Fibroblast of lung (primary cell): Measurements from ENCODE around the gene CHST12. TPM values are rescaled to one million over a fixed set of nuclear protein-coding genes. Genes with fewer than 3 reads are reported as not detected.
"Not testable (repeated sequence)": the region's sequence is repeated elsewhere in the genome, so short reads cannot be mapped to it uniquely, and the experiment has no call there.

Source experiments
- DNase-seq, 2 donors: peaks; one replicate each; pipeline versions ENCODE4 v3.0.0 to v3.0.0-alpha.2; 2010; ENCODE audit warnings: low read depth in 2 of 2
- H2AFZ ChIP-seq: 2 replicates; pipeline ENCODE4 v1.5.1; 2012; ENCODE audit warnings: low read length, control low read depth, inconsistent platforms
- H3K27ac ChIP-seq: 2 replicates; pipeline ENCODE4 v1.5.1; 2011; ENCODE audit warnings: low read length, control low read depth; ENCODE audit not compliant: insufficient read depth
- H3K27me3 ChIP-seq: 2 replicates; pipeline ENCODE4 v1.5.1; 2011; ENCODE audit warnings: mild to moderate bottlenecking, low read length; ENCODE audit not compliant: control insufficient read depth, insufficient read depth
- H3K36me3 ChIP-seq: 2 replicates; pipeline ENCODE4 v1.5.1; 2011; ENCODE audit warnings: low read length; ENCODE audit not compliant: control insufficient read depth, insufficient read depth
- H3K4me1 ChIP-seq: 2 replicates; pipeline ENCODE4 v1.5.1; 2011; ENCODE audit warnings: low read length; ENCODE audit not compliant: control insufficient read depth, insufficient read depth; ENCODE audit errors: extremely low read depth
- H3K4me2 ChIP-seq: 2 replicates; pipeline ENCODE4 v1.5.1; 2011; ENCODE audit warnings: low read length, control low read depth; ENCODE audit not compliant: insufficient read depth; ENCODE audit errors: extremely low read depth
- H3K4me3 ChIP-seq, 4 experiments: fragments of 200-600 bp in 1 of 4; sonication (generic) in 1 of 4; replicated peaks in 1 of 4; 2 replicates each; pipeline ENCODE4 v1.5.1; 2011 to 2016; ENCODE audit warnings: low read length in 4 of 4, low read depth in 3 of 4, mild to moderate bottlenecking in 3 of 4, control low read depth in 2 of 4, inconsistent platforms in 1 of 4, mixed read lengths in 1 of 4; ENCODE audit not compliant: insufficient read depth in 1 of 4; ENCODE audit errors: control extremely low read depth in 1 of 4
- H3K79me2 ChIP-seq: 2 replicates; pipeline ENCODE4 v1.5.1; 2012; ENCODE audit warnings: mild to moderate bottlenecking, low read length, inconsistent platforms; ENCODE audit not compliant: control insufficient read depth, insufficient read depth
- H3K9ac ChIP-seq: 2 replicates; pipeline ENCODE4 v1.5.1; 2011; ENCODE audit warnings: mild to moderate bottlenecking, low read length, control low read depth; ENCODE audit not compliant: insufficient read depth
- H3K9me3 ChIP-seq: 2 replicates; pipeline ENCODE4 v1.5.1; 2012; ENCODE audit warnings: low read depth, low read length; ENCODE audit not compliant: control insufficient read depth, insufficient read depth
- H4K20me1 ChIP-seq: 2 replicates; pipeline ENCODE4 v1.5.1; 2011; ENCODE audit warnings: low read length; ENCODE audit not compliant: control insufficient read depth, insufficient read depth; ENCODE audit errors: extremely low read depth
- CTCF ChIP-seq, 2 donors: IDR thresholded peaks in 1 of 2; conservative IDR thresholded peaks in 1 of 2; 1 replicate in 1 of 2; 2 replicates in 1 of 2; pipeline ENCODE4 v1.5.1; 2011 to 2012; ENCODE audit warnings: low read length in 2 of 2, control low read depth in 1 of 2, inconsistent platforms in 1 of 2, low read depth in 1 of 2, mild to moderate bottlenecking in 1 of 2
- EZH2 ChIP-seq: IDR thresholded peaks from 2 replicates; pipeline ENCODE4 v1.5.1; 2012; ENCODE audit warnings: low read length, control low read depth, mild to moderate bottlenecking; ENCODE audit errors: missing control alignments
- polyA plus RNA-seq, 2 donors: library from polyadenylated mRNA; depleted of rRNA in 1 of 2; stranded (reverse) in 1 of 2; unstranded in 1 of 2; fragments of >200 nt; gene quantifications; 2 replicates each; pipeline ENCODE4 v1.2.1, GENCODE V29; 2011 to 2012; ENCODE audit warnings: missing spikeins in 1 of 2
- total RNA-seq: library from RNA; depleted of rRNA; stranded (reverse); fragments of >200 nt; gene quantifications from 2 replicates; pipeline ENCODE4 v1.2.1, GENCODE V29; 2014

CHST12 gene
- total and polyA plus RNA-seq, 2 donors (not counting 1 experiment from before 2014, with no cell fraction given) = 3.5 to 9.5 TPM

DNA sequence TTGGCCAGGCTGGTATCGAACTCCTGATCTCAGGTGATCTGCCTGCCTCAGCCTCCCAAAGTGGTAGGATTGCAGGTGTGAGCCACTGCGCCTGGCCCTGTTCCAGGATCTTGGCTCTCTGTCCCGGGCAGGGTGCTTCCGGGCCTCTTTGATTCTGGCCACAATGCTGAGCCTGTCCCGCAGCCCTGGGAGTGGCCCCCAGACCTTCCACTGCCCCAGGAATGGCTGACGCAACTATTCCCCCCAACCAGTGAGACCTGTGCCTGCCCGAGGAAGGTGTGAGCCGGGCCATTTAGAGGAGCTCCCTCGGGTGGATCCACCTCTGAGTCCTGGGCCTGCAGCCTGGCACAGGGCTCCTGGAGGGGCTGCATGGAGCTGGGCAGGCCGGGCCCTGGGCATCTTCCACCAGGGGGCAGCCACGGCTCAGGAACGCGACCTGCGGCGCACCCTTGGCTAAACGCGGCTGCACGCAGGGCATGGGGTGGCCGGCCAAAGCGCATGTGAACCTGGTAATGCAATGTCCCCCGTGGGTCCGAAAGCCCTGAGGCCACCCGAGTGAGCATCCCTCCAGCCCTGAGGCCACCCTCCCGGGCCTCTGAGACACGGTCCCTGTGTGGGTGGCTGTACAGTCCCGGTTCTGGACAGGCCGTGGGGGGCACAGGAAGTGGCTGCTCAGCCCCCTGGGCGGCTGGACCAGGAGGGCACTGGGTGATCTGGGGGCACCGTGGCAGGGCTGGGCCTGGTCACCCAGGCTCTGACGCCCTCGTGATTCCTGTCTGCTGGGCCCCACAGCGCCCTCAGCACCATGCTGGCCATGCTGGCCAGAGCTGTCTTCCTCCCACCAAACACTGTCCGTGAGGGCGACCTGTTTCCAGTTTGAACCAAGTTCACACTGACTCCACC lies 48.0 kb downstream of the CHST12 start:
- H3K79me2 ChIP-seq = no peaks in the 10 kb centered on the region
- H4K20me1 ChIP-seq = no peaks in the 10 kb centered on the region
- DNase-seq = peak; percentile 54 to 63
- TF ChIP-seq CTCF (conservative IDR thresholded peaks at IDR 0.05 in 1 of 2, IDR thresholded peaks at IDR 0.05 in 1 of 2; ENCODE audit: low read depth in 1 of 2, low read length in 2 of 2) (peak; percentile 77 to 83), EZH2 (no peak)
- peak overlapping the region in 1 of 4 experiments; percentile 40 for H3K4me3 ChIP-seq
- H3K36me3 ChIP-seq = no peaks in the 10 kb centered on the region
- no peak overlapping the region for H3K9ac ChIP-seq
- H3K27ac ChIP-seq = no peak overlapping the region
- peak overlapping the region; percentile 45 for H3K4me2 ChIP-seq
- H3K9me3 ChIP-seq = no peaks in the 10 kb centered on the region
- no peaks in the 10 kb centered on the region for H3K27me3 ChIP-seq
- peak overlapping the region; percentile 48 for H2AFZ ChIP-seq
- H3K4me1 ChIP-seq = no peaks in the 10 kb centered on the region

- Histone ChIP-seq H3K4me3 (no peak overlapping the region), H3K36me3 (no peaks in the 10 kb centered on the region), H3K27me3 (no peaks in the 10 kb centered on the region), H3K4me2 (peak overlapping the region; percentile 45), H4K20me1 (no peaks in the 10 kb centered on the region), H3K4me1 (no peaks in the 10 kb centered on the region), H2AFZ (peak overlapping the region; percentile 48), H3K79me2 (no peaks in the 10 kb centered on the region), H3K9me3 (no peaks in the 10 kb centered on the region), H3K9ac (no peak overlapping the region), H3K27ac (no peak overlapping the region)
- no peak for DNase-seq
- TF ChIP-seq EZH2 (no peak), CTCF (conservative IDR thresholded peaks at IDR 0.05 in 1 of 2, IDR thresholded peaks at IDR 0.05 in 1 of 2; ENCODE audit: low read depth in 1 of 2, low read length in 2 of 2) (no peak)
Measured at GRCh38 chr7:2452074-2452507, 48.7 kb downstream of the CHST12 start.

- H3K36me3 ChIP-seq = no peaks in the 10 kb centered on the region
- no peak for DNase-seq
- H3K4me3 ChIP-seq = no peak overlapping the region
- no peaks in the 10 kb centered on the region for H3K27me3 ChIP-seq
- H3K9me3 ChIP-seq = no peaks in the 10 kb centered on the region
- TF ChIP-seq CTCF (conservative IDR thresholded peaks at IDR 0.05 in 1 of 2, IDR thresholded peaks at IDR 0.05 in 1 of 2; ENCODE audit: low read depth in 1 of 2, low read length in 2 of 2) (no peak), EZH2 (no peak)
- no peaks in the 10 kb centered on the region for H3K79me2 ChIP-seq
- no peak overlapping the region for H2AFZ ChIP-seq
- H3K4me1 ChIP-seq = no peaks in the 10 kb centered on the region
- no peak overlapping the region for H3K27ac ChIP-seq
- no peak overlapping the region for H3K9ac ChIP-seq
- no peaks in the 10 kb centered on the region for H4K20me1 ChIP-seq
- no peak overlapping the region for H3K4me2 ChIP-seq
Measured at GRCh38 chr7:2452643-2453270, 49.3 kb downstream of the CHST12 start.

GRCh38 chr7:2453849-2454248 lies 50.4 kb downstream of the CHST12 start:
- H3K9ac ChIP-seq, H3K4me2 ChIP-seq, H2AFZ ChIP-seq, H4K20me1 ChIP-seq, H3K9me3 ChIP-seq, H3K4me3 ChIP-seq, H3K4me1 ChIP-seq, H3K27ac ChIP-seq, H3K36me3 ChIP-seq, H3K27me3 ChIP-seq, H3K79me2 ChIP-seq, DNase-seq: not testable (repeated sequence)
